Fibroblast of mammary gland (primary cell): ENCODE measurements around the gene ALPG.
"Not testable (repeated sequence)": the region's sequence is repeated elsewhere in the genome, so short reads cannot be mapped to it uniquely, and the experiment has no call there.

Experiments used
- DNase-seq: peaks from one replicate; pipeline ENCODE4 v3.0.0-alpha.2; 2010; ENCODE audit warnings: low read depth
- H3K4me3 ChIP-seq: 2 replicates; pipeline ENCODE4 v1.5.1; 2011; ENCODE audit warnings: low read depth, mild to moderate bottlenecking, low read length, moderate library complexity; ENCODE audit not compliant: control insufficient read depth
- TF ChIP-seq, protein P1 (sequence below): conservative IDR thresholded peaks from 2 replicates; pipeline ENCODE4 v1.5.1; 2011; ENCODE audit warnings: low read depth, low read length, inconsistent platforms; ENCODE audit not compliant: control insufficient read depth, insufficient read depth

ALPG gene

DNA sequence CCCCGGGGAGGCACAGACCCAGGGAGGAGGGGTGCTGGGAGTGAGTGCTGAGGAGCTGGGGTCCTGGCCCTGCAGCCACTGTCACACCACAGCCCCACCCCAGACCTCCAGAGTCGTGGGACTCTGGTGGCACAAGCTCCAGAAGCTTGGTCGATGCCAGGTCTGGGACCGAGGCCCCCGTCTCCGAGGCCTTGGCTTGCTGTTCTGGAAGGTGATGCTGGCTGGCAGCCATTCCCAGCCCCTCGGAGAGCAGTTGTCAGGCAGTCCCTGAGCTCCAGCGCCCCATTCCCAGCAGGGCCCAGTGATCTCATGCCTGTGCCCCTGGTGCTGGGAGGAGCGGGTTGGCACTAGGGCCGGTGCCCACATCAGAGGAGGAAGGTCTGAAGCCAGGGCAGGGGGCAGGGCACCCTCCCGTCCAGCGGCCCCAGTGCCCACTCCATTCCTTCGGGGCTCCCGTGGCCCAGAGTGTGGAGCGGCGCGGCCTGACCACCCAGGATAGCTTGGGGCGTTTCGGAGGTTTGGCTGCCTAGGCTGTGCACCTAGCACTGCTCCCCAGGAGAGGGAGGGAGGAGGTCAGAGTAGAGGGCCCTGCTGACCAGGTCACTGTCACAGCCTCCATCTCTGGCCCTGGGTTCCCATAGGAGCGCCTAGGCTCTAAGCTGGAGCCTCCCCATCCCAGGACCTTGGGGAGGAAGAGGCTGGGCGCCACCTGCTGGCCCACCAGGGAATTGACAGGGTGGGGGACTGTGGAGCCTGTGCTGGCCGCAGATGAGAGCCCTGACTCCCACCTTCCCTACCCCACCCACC lies 32.5 kb downstream of the ALPG start:
- TF ChIP-seq, protein P1, sequence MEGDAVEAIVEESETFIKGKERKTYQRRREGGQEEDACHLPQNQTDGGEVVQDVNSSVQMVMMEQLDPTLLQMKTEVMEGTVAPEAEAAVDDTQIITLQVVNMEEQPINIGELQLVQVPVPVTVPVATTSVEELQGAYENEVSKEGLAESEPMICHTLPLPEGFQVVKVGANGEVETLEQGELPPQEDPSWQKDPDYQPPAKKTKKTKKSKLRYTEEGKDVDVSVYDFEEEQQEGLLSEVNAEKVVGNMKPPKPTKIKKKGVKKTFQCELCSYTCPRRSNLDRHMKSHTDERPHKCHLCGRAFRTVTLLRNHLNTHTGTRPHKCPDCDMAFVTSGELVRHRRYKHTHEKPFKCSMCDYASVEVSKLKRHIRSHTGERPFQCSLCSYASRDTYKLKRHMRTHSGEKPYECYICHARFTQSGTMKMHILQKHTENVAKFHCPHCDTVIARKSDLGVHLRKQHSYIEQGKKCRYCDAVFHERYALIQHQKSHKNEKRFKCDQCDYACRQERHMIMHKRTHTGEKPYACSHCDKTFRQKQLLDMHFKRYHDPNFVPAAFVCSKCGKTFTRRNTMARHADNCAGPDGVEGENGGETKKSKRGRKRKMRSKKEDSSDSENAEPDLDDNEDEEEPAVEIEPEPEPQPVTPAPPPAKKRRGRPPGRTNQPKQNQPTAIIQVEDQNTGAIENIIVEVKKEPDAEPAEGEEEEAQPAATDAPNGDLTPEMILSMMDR: peak; percentile 31
- no peak overlapping the region for H3K4me3 ChIP-seq
- peak; percentile 13 for DNase-seq

DNA sequence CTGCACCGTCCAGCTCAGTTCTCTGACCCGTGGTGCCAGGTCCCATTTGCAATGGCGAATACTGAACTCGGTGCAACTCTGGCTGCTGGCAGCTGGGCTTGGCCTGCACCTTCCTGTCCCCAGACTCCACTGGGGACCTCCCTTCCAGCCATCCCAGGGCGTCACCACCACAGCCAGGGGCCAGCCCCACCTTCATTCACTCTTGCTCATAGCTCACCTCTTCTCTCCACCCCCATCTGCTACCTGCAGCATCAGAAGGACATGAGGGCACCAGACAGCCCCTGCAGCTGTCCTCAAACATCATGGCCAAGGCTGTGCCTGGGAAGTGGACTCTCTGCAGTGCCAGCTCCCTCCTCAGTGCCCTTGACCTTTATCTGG lies 33.1 kb downstream of the ALPG start:
- DNase-seq: no peak
- TF ChIP-seq, protein P1: no peak
- H3K4me3 ChIP-seq: no peak overlapping the region

DNA sequence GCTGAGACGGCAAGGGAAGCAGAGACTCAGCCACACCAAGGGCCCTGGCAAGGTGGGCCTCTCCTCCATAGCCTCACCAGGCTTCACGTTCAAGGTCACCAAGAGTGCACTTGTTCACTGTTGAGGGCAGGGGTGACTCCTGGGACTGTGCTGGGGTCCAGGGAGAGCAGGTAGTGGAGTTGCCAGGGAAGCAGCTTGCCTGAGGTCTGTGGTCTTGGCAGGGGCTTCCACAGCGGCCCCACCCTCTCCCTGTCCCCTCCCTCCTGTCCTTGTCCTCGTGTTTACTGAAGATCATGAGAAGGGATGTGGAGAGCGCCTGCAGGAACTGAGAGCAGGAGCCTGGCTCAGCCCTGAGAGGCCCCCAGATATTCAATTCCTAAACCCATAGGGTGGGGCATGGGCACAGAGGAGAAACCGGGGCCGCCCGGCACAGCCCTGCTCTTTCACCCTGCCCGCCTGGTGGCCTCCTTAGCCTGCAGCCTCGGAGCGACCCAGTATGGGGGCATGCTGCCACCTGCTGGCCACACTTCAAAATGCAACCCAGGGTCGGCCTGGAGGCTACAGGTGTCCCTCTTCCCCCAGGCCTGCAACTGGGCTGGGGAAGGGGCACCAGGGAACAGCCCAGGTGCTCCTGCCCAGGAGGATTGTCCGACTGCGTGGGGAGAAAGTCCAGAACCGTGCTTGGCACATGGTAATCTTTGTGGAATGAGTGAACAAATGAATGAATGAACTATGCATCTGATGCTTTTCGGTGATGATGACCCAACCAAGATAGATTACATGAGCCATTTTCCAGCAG lies 33.8 kb downstream of the ALPG start:
- TF ChIP-seq, protein P1: peak; percentile 72
- H3K4me3 ChIP-seq: not testable (repeated sequence)
- DNase-seq: peak; percentile 52

DNA sequence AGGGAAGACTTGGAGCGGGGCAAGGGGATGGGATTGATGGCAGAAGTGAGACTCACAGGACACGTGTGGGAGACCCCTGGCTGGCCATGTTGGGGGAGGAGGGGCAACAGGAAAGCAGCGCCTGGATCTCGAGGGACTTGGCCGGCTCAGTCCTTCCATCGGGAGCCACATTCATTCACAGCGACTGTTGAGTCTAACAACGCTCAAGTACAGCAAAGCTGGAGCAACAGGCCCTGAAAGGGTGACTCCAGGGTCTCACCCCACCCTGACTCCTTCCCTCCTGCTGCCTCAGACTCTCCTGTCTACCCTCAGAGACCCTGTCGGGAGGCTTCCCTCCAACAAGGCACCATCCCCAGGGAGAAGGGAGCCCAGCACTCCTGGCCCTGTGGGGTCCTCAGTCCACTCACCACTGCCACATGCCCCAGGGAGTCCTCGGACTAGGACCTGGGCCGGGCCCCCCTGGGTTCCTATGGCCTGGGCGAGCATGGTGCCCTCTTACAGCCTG lies 34.6 kb downstream of the ALPG start:
- DNase-seq: no peak
- TF ChIP-seq, protein P1: no peak
- H3K4me3 ChIP-seq: no peak overlapping the region

DNA sequence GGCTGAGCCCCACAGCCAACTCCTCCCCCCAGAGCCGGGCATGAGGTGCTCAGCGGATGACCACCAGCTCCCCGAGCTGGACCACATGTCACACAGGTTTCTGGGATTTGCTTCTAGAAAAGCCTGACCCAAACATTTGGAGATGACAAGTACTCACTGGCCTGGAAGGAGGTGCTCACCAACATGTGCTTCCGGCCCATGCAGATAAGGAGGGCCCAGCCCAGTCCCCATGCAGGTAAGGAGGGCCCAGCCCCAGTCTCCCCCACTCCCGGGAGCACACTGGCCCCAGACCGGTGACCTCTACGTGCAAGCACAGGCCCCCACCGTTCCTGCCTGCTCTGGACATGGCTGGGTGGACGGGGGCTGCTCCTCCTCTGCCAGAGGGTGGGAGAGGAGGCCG lies 35.3 kb downstream of the ALPG start:
- not testable (repeated sequence) for DNase-seq, H3K4me3 ChIP-seq

GRCh38 chr2:232442431-232442830 lies 35.8 kb downstream of the ALPG start:
- not testable (repeated sequence) for H3K4me3 ChIP-seq, DNase-seq

DNA sequence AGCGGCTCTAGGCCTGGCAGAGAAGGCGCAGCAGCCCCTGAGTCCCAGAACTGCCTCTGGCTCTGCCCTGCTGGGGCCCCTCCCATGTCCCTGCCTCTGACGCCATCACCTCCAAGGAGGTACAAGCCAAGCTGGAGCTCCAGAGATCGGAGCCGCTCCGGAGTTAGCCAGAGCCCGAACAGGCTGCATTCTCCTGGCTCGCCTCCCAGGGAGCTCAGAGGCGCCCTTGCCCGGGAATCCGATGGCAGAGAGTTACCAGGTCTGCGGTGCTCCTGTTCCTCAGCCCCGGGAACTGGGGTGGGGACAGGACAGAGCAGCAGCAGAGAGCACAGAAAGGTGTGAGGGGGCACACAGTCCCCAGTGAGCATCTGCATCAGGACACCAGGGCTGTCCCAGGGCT lies 36.4 kb downstream of the ALPG start:
- not testable (repeated sequence) for DNase-seq, H3K4me3 ChIP-seq

- not testable (repeated sequence) for DNase-seq, H3K4me3 ChIP-seq
These were observed 37.2 kb downstream of the ALPG start for GRCh38 chr2:232443669-232444408.
